HG03039 (cell line): Measurements from ENCODE around the gene PITX2.

Source experiments
- ATAC-seq: cut with Tn5 transposase; IDR thresholded peaks from one replicate; pipeline ENCODE4 v1.9.1; 2021; ENCODE audit warnings: mild to moderate bottlenecking, moderate library complexity; ENCODE audit not compliant: unreplicated experiment

PITX2 gene

GRCh38 chr4:110624904-110625494, 2.1 kb upstream of the PITX2 start:
- no peak for ATAC-seq

- no peak for ATAC-seq
Measured at GRCh38 chr4:110624398-110624780, 1.5 kb upstream of the PITX2 start.

GRCh38 chr4:110623718-110624397, 981 bp upstream of the PITX2 start:
- no peak for ATAC-seq

- ATAC-seq, result no peak
Measured at GRCh38 chr4:110621839-110622751, 782 bp downstream of the PITX2 start.

GRCh38 chr4:110621328-110621812, 1.5 kb downstream of the PITX2 start:
- ATAC-seq, result no peak

- no peak for ATAC-seq
Measured at GRCh38 chr4:110620691-110621327, 2.1 kb downstream of the PITX2 start.

- no peak for ATAC-seq
Measured at GRCh38 chr4:110620322-110620690, 2.6 kb downstream of the PITX2 start.

- no peak for ATAC-seq
Measured at GRCh38 chr4:110619463-110620247, 3.2 kb downstream of the PITX2 start.

- ATAC-seq, result no peak
Measured at GRCh38 chr4:110618581-110619462, 4.1 kb downstream of the PITX2 start.

GRCh38 chr4:110617646-110618580, 5.0 kb downstream of the PITX2 start:
- no peak for ATAC-seq

- ATAC-seq, result no peak
Measured at GRCh38 chr4:110617075-110617640, 5.7 kb downstream of the PITX2 start.

- no peak for ATAC-seq
Measured at GRCh38 chr4:110616238-110617074, 6.4 kb downstream of the PITX2 start.

GRCh38 chr4:110615353-110616237, 7.3 kb downstream of the PITX2 start:
- no peak for ATAC-seq

- ATAC-seq, result no peak
Measured at GRCh38 chr4:110614976-110615352, 7.9 kb downstream of the PITX2 start.

GRCh38 chr4:110614173-110614963, 8.5 kb downstream of the PITX2 start:
- no peak for ATAC-seq
